ENCODE results near the gene LGMN. TPM values are rescaled to one million over a fixed set of nuclear protein-coding genes. Genes with fewer than 3 reads are reported as not detected.

LGMN gene
- total and polyA plus RNA-seq, 2 experiments from 2014 or later, result 60.0 to 83.5 TPM

- Histone ChIP-seq H3K79me2 (replicated peaks; ENCODE audit: insufficient read depth) (no peaks in the 10 kb centered on the region), H3K27ac (ENCODE audit: low read depth) (no peak overlapping the region), H3K4me3 (no peak overlapping the region), H3K36me3 (ENCODE audit: insufficient read depth) (no peaks in the 10 kb centered on the region), H3K4me2 (no peak overlapping the region), H3K4me1 (ENCODE audit: insufficient read depth) (no peaks in the 10 kb centered on the region), H3K27me3 (ENCODE audit: insufficient read depth) (no peaks in the 10 kb centered on the region), H3K9me2 (ENCODE audit: insufficient read depth) (no peaks in the 10 kb centered on the region), H4K20me1 (replicated peaks; ENCODE audit: insufficient read depth) (no peaks in the 10 kb centered on the region), H3F3A (replicated peaks; ENCODE audit: low read depth) (no peaks in the 10 kb centered on the region), H2AFZ (no peak overlapping the region)
- Mint-ChIP-seq H3K27me3 (ENCODE audit: insufficient read depth, low read depth, poor library complexity) (peaks cover 9% of the 10 kb centered on the region), H3K9me3 (no peaks in the 10 kb centered on the region), H3K4me3 (no peak overlapping the region), H3K36me3 (ENCODE audit: low read depth) (no peaks in the 10 kb centered on the region), H3K4me1 (peaks cover 5% of the 10 kb centered on the region; the same call in 2 of the 3 replicates), H3K27ac (no peak overlapping the region)
- ATAC-seq (peak; percentile 58), DNase-seq (ENCODE audit: low spot score) (no peak)
- no peak for TF ChIP-seq JUNB (IDR thresholded peaks at IDR 0.05; ENCODE audit: unreplicated experiment)
- TF ChIP-seq NANOG (IDR thresholded peaks at IDR 0.05; ENCODE audit: borderline replicate concordance), result no peak
- no peak for TF ChIP-seq REST (IDR thresholded peaks at IDR 0.05; ENCODE audit: unreplicated experiment)
- no peak for TF ChIP-seq CREB1 (CRISPR knock-in tag; IDR thresholded peaks at IDR 0.05; ENCODE audit: low read depth)
- TF ChIP-seq CTCF (conservative IDR thresholded peaks at IDR 0.05; ENCODE audit: low read depth in 2 of 2), result no peak
- TF ChIP-seq STAT1 (IDR thresholded peaks at IDR 0.05; ENCODE audit: unreplicated experiment), result no peak
- no peak for TF ChIP-seq ZNF331 (CRISPR knock-in tag; IDR thresholded peaks at IDR 0.05; ENCODE audit: low read depth)
- no peak for TF ChIP-seq ZNF114 (CRISPR knock-in tag; IDR thresholded peaks at IDR 0.05)
- TF ChIP-seq ETS1 (IDR thresholded peaks at IDR 0.05), result no peak
- TF ChIP-seq EZH2phosphoT487 (IDR thresholded peaks at IDR 0.05; ENCODE audit: unreplicated experiment), result no peak
- TF ChIP-seq ZNF462 (CRISPR knock-in tag; IDR thresholded peaks at IDR 0.05), result no peak
- no peak for TF ChIP-seq EZH2 (IDR thresholded peaks at IDR 0.05; ENCODE audit: low read depth, unreplicated experiment)
- TF ChIP-seq POLR2AphosphoS5 (IDR thresholded peaks at IDR 0.05; ENCODE audit: low read depth), result no peak
Measured at GRCh38 chr14:92665661-92666110, 82.7 kb downstream of the LGMN start.

Measured in GM23338 (cell line).